Mesenchymal stem cell (in vitro differentiated cells and primary cell): ENCODE results near the gene LARP1B.
A peak's percentile ranks its signal among the peaks of the same experiment; 100 is the strongest.
"Not testable (repeated sequence)": the region's sequence is repeated elsewhere in the genome, so short reads cannot be mapped to it uniquely, and the experiment has no call there.

Experiments
- DNase-seq: peaks from one replicate; pipeline ENCODE4 v3.0.0-alpha.2; 2013
- H2AFZ ChIP-seq: one replicate; pipeline ENCODE4 v1.6.1; 2013; ENCODE audit warnings: low read depth, mild to moderate bottlenecking, control low read depth, inconsistent platforms, low read length, moderate library complexity
- H2AK5ac ChIP-seq: 2 replicates; pipeline ENCODE4 v1.6.1; 2013; ENCODE audit warnings: low read length, moderate library complexity, mild to moderate bottlenecking, inconsistent platforms; ENCODE audit not compliant: severe bottlenecking
- H2BK120ac ChIP-seq: one replicate; pipeline ENCODE4 v1.6.1; 2013; ENCODE audit warnings: low read depth, mild to moderate bottlenecking, inconsistent platforms, low read length, moderate library complexity
- H2BK12ac ChIP-seq, 2 experiments: one replicate each; pipeline ENCODE4 v1.6.1; 2013; ENCODE audit warnings: inconsistent platforms in 2 of 2, low read length in 2 of 2, mild to moderate bottlenecking in 2 of 2, moderate library complexity in 2 of 2, control low read depth in 1 of 2
- H2BK15ac ChIP-seq: one replicate; pipeline ENCODE4 v1.6.1; 2013; ENCODE audit warnings: mild to moderate bottlenecking, low read depth, inconsistent platforms; ENCODE audit not compliant: poor library complexity, severe bottlenecking
- H2BK5ac ChIP-seq: 2 replicates; pipeline ENCODE4 v1.6.1; 2013; ENCODE audit warnings: low read depth, mild to moderate bottlenecking, low read length, control low read depth, inconsistent platforms; ENCODE audit not compliant: poor library complexity, severe bottlenecking
- H3K14ac ChIP-seq, 2 experiments: one replicate each; pipeline ENCODE4 v1.6.1; 2013; ENCODE audit warnings: inconsistent platforms in 2 of 2, low read length in 2 of 2, control low read depth in 1 of 2, mild to moderate bottlenecking in 1 of 2, moderate library complexity in 1 of 2
- H3K18ac ChIP-seq, 2 experiments: one replicate each; pipeline ENCODE4 v1.6.1; 2013; ENCODE audit warnings: inconsistent platforms in 2 of 2, low read length in 2 of 2, control low read depth in 1 of 2, low read depth in 1 of 2, mild to moderate bottlenecking in 1 of 2
- H3K23ac ChIP-seq, 2 experiments: one replicate each; pipeline ENCODE4 v1.6.1; 2013; ENCODE audit warnings: inconsistent platforms in 2 of 2, low read length in 2 of 2, mild to moderate bottlenecking in 2 of 2, moderate library complexity in 2 of 2, control low read depth in 1 of 2
- H3K27ac ChIP-seq: 2 replicates; pipeline ENCODE4 v1.5.1; 2013; ENCODE audit warnings: mild to moderate bottlenecking, moderate library complexity, low read length, control low read depth, inconsistent platforms; ENCODE audit not compliant: poor library complexity, severe bottlenecking
- H3K27me3 ChIP-seq, 2 experiments: 2 replicates each; pipeline versions ENCODE4 v1.6.1 to v1.7.0; 2013; ENCODE audit warnings: low read length in 2 of 2, mild to moderate bottlenecking in 2 of 2, moderate library complexity in 2 of 2, control low read depth in 1 of 2, inconsistent platforms in 1 of 2; ENCODE audit not compliant: control insufficient read depth in 1 of 2, insufficient read depth in 1 of 2
- H3K36me3 ChIP-seq, 2 experiments: 2 replicates each; pipeline versions ENCODE4 v1.6.1 to v1.7.0; 2013; ENCODE audit warnings: low read length in 2 of 2, control low read depth in 1 of 2, inconsistent platforms in 1 of 2, low read depth in 1 of 2, mild to moderate bottlenecking in 1 of 2; ENCODE audit not compliant: insufficient read depth in 2 of 2, control insufficient read depth in 1 of 2
- H3K4ac ChIP-seq, 2 experiments: one replicate each; pipeline ENCODE4 v1.6.1; 2013; ENCODE audit warnings: inconsistent platforms in 2 of 2, low read length in 2 of 2, mild to moderate bottlenecking in 2 of 2, moderate library complexity in 2 of 2, control low read depth in 1 of 2, low read depth in 1 of 2
- H3K4me1 ChIP-seq: 2 replicates; pipeline ENCODE4 v1.6.1; 2013; ENCODE audit warnings: low read depth, low read length, control low read depth; ENCODE audit not compliant: control insufficient read depth, insufficient read depth
- H3K4me2 ChIP-seq: 2 replicates; pipeline ENCODE4 v1.6.1; 2013; ENCODE audit warnings: low read length, mild to moderate bottlenecking, inconsistent platforms; ENCODE audit not compliant: poor library complexity, severe bottlenecking
- H3K4me3 ChIP-seq, 2 experiments: 2 replicates each; pipeline versions ENCODE4 v1.5.1 to v1.7.0; 2013; ENCODE audit warnings: low read length in 2 of 2, mild to moderate bottlenecking in 2 of 2, control low read depth in 1 of 2, low read depth in 1 of 2; ENCODE audit not compliant: insufficient read depth in 1 of 2
- H3K79me1 ChIP-seq: replicated peaks from 2 replicates; pipeline ENCODE4 v1.6.1; 2013; ENCODE audit warnings: mild to moderate bottlenecking, control low read depth, low read length, inconsistent platforms; ENCODE audit not compliant: poor library complexity, severe bottlenecking
- H3K9ac ChIP-seq: 2 replicates; pipeline ENCODE4 v1.7.0; 2013; ENCODE audit warnings: mild to moderate bottlenecking, low read length, moderate library complexity
- H3K9me3 ChIP-seq: 2 replicates; pipeline ENCODE4 v1.7.0; 2013; ENCODE audit warnings: mild to moderate bottlenecking, low read length; ENCODE audit not compliant: control insufficient read depth
- H4K8ac ChIP-seq: one replicate; pipeline ENCODE4 v1.6.1; 2013; ENCODE audit warnings: inconsistent platforms, mild to moderate bottlenecking, low read length, moderate library complexity
- H4K91ac ChIP-seq: one replicate; pipeline ENCODE4 v1.6.1; 2013; ENCODE audit warnings: mild to moderate bottlenecking, low read length, inconsistent platforms
- WGBS: methylation state at CpG from one replicate; pipeline ENCODE4 v1.1.7; 2013; ENCODE audit warnings: mixed read lengths; 5-methylcytosine and 5-hydroxymethylcytosine counted together

The LARP1B gene

GRCh38 chr4:128054907-128055306, 6.2 kb upstream of the LARP1B start:
- H4K91ac ChIP-seq, H3K4me2 ChIP-seq, H2BK120ac ChIP-seq, H3K27me3 ChIP-seq, H2BK5ac ChIP-seq, H3K36me3 ChIP-seq, H3K79me1 ChIP-seq, H3K4me3 ChIP-seq, H3K9me3 ChIP-seq, H3K9ac ChIP-seq, H3K4ac ChIP-seq, H2AK5ac ChIP-seq, H2BK12ac ChIP-seq, DNase-seq, H3K23ac ChIP-seq, H2BK15ac ChIP-seq, H4K8ac ChIP-seq, H3K27ac ChIP-seq, H2AFZ ChIP-seq, H3K18ac ChIP-seq, H3K14ac ChIP-seq, H3K4me1 ChIP-seq: not testable (repeated sequence)
- WGBS = 84% methylated on average over 6 of the region's 9 CpGs

GRCh38 chr4:128055441-128056206, 5.5 kb upstream of the LARP1B start:
- not testable (repeated sequence) for H3K79me1 ChIP-seq, H3K27ac ChIP-seq

GRCh38 chr4:128056396-128056795, 4.7 kb upstream of the LARP1B start:
- H4K8ac ChIP-seq = no peak overlapping the region
- H3K18ac ChIP-seq = no peak overlapping the region
- H2BK120ac ChIP-seq = no peak overlapping the region
- H3K23ac ChIP-seq = no peak overlapping the region
- no peak overlapping the region for H4K91ac ChIP-seq
- H3K4me2 ChIP-seq = no peak overlapping the region
- no peak overlapping the region for H3K9ac ChIP-seq
- no peak for DNase-seq
- no peaks in the 10 kb centered on the region for H3K4me1 ChIP-seq
- no peaks in the 10 kb centered on the region for H3K79me1 ChIP-seq
- no peak overlapping the region for H2AK5ac ChIP-seq
- H3K9me3 ChIP-seq = no peaks in the 10 kb centered on the region
- H3K36me3 ChIP-seq = no peaks in the 10 kb centered on the region
- no peak overlapping the region for H2BK12ac ChIP-seq
- H2BK5ac ChIP-seq = no peak overlapping the region
- H3K4me3 ChIP-seq = no peak overlapping the region
- H2BK15ac ChIP-seq = no peak overlapping the region
- H3K14ac ChIP-seq = no peak overlapping the region
- H3K4ac ChIP-seq = no peak overlapping the region
- H3K27me3 ChIP-seq = no peaks in the 10 kb centered on the region
- H2AFZ ChIP-seq = no peak overlapping the region
- no peak overlapping the region for H3K27ac ChIP-seq

More at GRCh38 chr4:128055441-128056206, 5.5 kb upstream of the LARP1B start:
- not testable (repeated sequence) for H2AFZ ChIP-seq, H3K23ac ChIP-seq, H3K36me3 ChIP-seq, H3K18ac ChIP-seq, H3K4ac ChIP-seq, H2AK5ac ChIP-seq, H3K14ac ChIP-seq, H3K4me3 ChIP-seq, DNase-seq, H4K8ac ChIP-seq, H3K4me2 ChIP-seq, H2BK15ac ChIP-seq, H2BK12ac ChIP-seq, H2BK120ac ChIP-seq, H2BK5ac ChIP-seq, H3K27me3 ChIP-seq, H3K9ac ChIP-seq, H4K91ac ChIP-seq, H3K9me3 ChIP-seq, H3K4me1 ChIP-seq
- WGBS = 93% methylated on average over 6 of the region's 10 CpGs

GRCh38 chr4:128060121-128060698, 902 bp upstream of the LARP1B start:
- H3K9ac ChIP-seq = peak overlapping the region; percentile 97
- H2AFZ ChIP-seq = peak overlapping the region; percentile 98
- peak overlapping the region; percentile 44 for H2BK15ac ChIP-seq
- peak overlapping the region; percentile 71 for H4K91ac ChIP-seq
- no peaks in the 10 kb centered on the region for H3K79me1 ChIP-seq
- H3K27ac ChIP-seq = peak overlapping the region; percentile 55
- H4K8ac ChIP-seq = peak overlapping the region; percentile 82
- no peak overlapping the region for H3K23ac ChIP-seq
- no peaks in the 10 kb centered on the region for H3K27me3 ChIP-seq
- no peak overlapping the region for H2AK5ac ChIP-seq
- peak overlapping the region; percentile 67 for H3K4me2 ChIP-seq
- WGBS = 38% methylated on average over 12 of the region's 21 CpGs
- DNase-seq = no peak
- H3K36me3 ChIP-seq = no peaks in the 10 kb centered on the region
- peak overlapping the region; percentile 87 for H2BK120ac ChIP-seq
- no peak overlapping the region for H3K14ac ChIP-seq
- peak overlapping the region; percentile 93 to 95 for H3K4me3 ChIP-seq
- peaks cover 2% of the 10 kb centered on the region for H3K4me1 ChIP-seq
- no peak overlapping the region for H2BK12ac ChIP-seq
- H3K18ac ChIP-seq = peak overlapping the region; percentile 14 to 97
- no peak overlapping the region for H2BK5ac ChIP-seq
- no peaks in the 10 kb centered on the region for H3K9me3 ChIP-seq
- H3K4ac ChIP-seq = peak overlapping the region in 1 of 2 experiments; percentile 97
